ENCODE results near the gene PRSS38.

The PRSS38 gene

DNA sequence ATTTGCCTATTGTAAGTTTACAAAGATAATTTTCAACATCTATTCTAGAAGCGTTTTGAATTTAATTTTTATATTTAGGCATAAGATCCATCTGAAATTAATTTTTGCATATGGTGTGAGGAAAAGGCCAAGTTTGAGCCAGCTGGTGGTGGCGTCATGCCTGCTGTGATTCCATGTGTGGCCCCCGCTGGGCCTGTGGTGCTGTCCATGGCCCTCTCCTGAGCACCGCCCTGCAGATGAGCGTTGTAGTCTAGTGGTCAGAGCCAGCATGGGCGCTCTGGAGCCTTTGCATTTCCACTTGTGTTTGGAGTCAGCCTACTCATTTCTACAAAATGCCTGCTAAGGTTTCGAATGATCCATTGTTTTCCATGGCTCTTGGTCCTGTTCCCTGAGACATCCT is 22.7 kb downstream of the PRSS38 start:
- no peak overlapping the region for H3K9ac ChIP-seq
- H3K79me2 ChIP-seq = no peaks in the 10 kb centered on the region
- H3K36me3 ChIP-seq (ENCODE audit: control insufficient read depth, insufficient read depth, low read length) = no peaks in the 10 kb centered on the region
- no peak overlapping the region for H3K4me3 ChIP-seq (ENCODE audit: low read depth, low read length)
- H3K4me1 ChIP-seq = no peaks in the 10 kb centered on the region
- no peaks in the 10 kb centered on the region for H3K27me3 ChIP-seq (ENCODE audit: control insufficient read depth, insufficient read depth, low read length)
- no peak overlapping the region for H3K4me2 ChIP-seq (ENCODE audit: low read length)
- H3K9me3 ChIP-seq (ENCODE audit: control insufficient read depth, low read length) = no peaks in the 10 kb centered on the region
- H2AFZ ChIP-seq = no peak overlapping the region
- H3K27ac ChIP-seq = no peak overlapping the region
- TF ChIP-seq, protein P1, sequence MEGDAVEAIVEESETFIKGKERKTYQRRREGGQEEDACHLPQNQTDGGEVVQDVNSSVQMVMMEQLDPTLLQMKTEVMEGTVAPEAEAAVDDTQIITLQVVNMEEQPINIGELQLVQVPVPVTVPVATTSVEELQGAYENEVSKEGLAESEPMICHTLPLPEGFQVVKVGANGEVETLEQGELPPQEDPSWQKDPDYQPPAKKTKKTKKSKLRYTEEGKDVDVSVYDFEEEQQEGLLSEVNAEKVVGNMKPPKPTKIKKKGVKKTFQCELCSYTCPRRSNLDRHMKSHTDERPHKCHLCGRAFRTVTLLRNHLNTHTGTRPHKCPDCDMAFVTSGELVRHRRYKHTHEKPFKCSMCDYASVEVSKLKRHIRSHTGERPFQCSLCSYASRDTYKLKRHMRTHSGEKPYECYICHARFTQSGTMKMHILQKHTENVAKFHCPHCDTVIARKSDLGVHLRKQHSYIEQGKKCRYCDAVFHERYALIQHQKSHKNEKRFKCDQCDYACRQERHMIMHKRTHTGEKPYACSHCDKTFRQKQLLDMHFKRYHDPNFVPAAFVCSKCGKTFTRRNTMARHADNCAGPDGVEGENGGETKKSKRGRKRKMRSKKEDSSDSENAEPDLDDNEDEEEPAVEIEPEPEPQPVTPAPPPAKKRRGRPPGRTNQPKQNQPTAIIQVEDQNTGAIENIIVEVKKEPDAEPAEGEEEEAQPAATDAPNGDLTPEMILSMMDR (IDR thresholded peaks at IDR 0.05) = no peak

DNA sequence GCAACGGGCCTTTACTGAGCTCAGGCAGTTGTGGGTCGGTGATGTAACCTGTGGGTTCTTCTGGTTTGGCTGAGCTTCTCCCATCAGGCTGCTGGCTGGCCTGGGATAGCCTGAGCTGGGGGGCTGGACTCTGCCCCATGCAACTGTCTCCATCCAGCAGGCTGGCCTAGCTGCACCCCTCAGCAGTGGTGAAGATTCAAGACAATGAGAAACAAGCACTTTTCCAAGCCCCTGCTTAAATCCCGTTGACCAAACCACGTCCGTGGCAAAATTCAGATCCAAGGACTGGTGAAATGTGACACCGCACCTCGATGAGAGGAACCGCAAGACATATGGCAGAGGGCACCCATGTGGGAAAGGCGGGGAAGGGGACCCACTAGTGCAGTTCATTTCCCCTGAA is 25.6 kb downstream of the PRSS38 start:
- no peaks in the 10 kb centered on the region for H3K79me2 ChIP-seq
- no peak overlapping the region for H3K9ac ChIP-seq
- no peaks in the 10 kb centered on the region for H3K27me3 ChIP-seq (ENCODE audit: control insufficient read depth, insufficient read depth, low read length)
- no peaks in the 10 kb centered on the region for H3K9me3 ChIP-seq (ENCODE audit: control insufficient read depth, low read length)
- H3K4me2 ChIP-seq (ENCODE audit: low read length) = no peak overlapping the region
- H3K4me3 ChIP-seq (ENCODE audit: low read depth, low read length) = no peak overlapping the region
- H2AFZ ChIP-seq = no peak overlapping the region
- TF ChIP-seq, protein P1 (IDR thresholded peaks at IDR 0.05) = no peak
- H3K36me3 ChIP-seq (ENCODE audit: control insufficient read depth, insufficient read depth, low read length) = no peaks in the 10 kb centered on the region
- no peaks in the 10 kb centered on the region for H3K4me1 ChIP-seq
- H3K27ac ChIP-seq = no peak overlapping the region

DNA sequence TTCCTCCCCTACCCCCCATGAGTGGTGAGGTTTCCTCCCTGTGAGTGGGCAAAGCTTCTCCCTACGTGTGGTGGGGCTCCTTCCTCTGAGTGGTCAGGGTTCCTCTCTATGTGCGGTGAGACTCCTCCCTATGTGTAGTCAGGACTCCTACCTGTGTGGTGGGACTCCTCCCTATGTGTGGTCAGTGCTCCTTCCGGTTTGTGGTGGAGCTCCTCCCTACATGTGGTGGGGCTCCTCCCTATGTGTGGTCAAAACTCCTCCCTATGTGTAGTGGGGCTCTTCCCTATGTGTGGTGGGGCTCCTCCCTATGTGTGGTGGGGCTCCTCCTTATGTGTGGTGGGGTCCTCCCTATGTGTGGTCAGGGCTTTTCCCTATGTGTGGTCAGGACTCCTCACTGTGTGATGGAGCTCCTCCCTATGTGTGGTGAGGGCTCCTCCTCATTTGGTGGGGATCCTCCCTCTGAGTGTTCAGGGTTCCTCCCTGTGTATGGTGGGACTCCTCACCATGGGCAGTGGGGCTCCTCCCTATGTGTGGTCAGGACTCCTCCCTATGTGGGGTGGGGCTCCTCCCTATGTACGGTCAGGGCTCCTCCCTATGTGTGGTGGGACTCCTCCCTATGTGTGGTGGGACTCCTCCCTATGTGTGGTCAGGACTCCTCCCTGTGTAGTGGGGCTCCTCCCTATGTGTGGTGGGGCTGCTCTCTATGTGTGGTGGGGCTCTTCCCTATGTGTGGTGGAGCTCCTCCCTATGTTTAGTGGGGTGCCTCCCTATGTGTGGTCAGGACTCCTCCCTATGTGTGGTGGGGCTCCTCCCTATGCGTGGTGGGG is 29.1 kb downstream of the PRSS38 start:
- H3K4me2 ChIP-seq (ENCODE audit: low read length) = no peak overlapping the region
- H3K27ac ChIP-seq = no peak overlapping the region
- H3K9ac ChIP-seq = no peak overlapping the region
- H3K4me3 ChIP-seq (ENCODE audit: low read depth, low read length) = no peak overlapping the region
- H3K27me3 ChIP-seq (ENCODE audit: control insufficient read depth, insufficient read depth, low read length) = no peaks in the 10 kb centered on the region
- TF ChIP-seq, protein P1 (IDR thresholded peaks at IDR 0.05) = no peak
- no peaks in the 10 kb centered on the region for H3K79me2 ChIP-seq
- no peak overlapping the region for H2AFZ ChIP-seq
- no peaks in the 10 kb centered on the region for H3K36me3 ChIP-seq (ENCODE audit: control insufficient read depth, insufficient read depth, low read length)
- H3K9me3 ChIP-seq (ENCODE audit: control insufficient read depth, low read length) = no peaks in the 10 kb centered on the region
- no peaks in the 10 kb centered on the region for H3K4me1 ChIP-seq

DNA sequence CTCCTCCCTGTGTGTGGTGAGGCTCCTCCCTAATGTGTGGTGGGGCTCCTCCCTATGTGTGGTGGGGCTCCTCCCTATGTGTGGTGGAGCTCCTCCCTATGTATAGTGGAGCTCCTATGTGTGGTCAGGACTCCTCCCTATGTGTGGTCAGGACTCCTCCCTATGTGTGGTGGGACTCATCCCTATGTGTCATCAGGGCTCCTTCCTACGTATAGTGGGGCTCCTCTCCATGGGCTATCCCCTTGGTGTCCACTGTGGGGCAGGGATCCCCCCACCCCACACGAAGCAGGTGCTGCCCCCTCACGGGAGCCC is 29.6 kb downstream of the PRSS38 start:
- no peaks in the 10 kb centered on the region for H3K79me2 ChIP-seq
- no peaks in the 10 kb centered on the region for H3K9me3 ChIP-seq (ENCODE audit: control insufficient read depth, low read length)
- H3K4me2 ChIP-seq (ENCODE audit: low read length) = no peak overlapping the region
- TF ChIP-seq, protein P1 (IDR thresholded peaks at IDR 0.05) = no peak
- no peaks in the 10 kb centered on the region for H3K36me3 ChIP-seq (ENCODE audit: control insufficient read depth, insufficient read depth, low read length)
- no peaks in the 10 kb centered on the region for H3K4me1 ChIP-seq
- no peak overlapping the region for H3K4me3 ChIP-seq (ENCODE audit: low read depth, low read length)
- H3K27ac ChIP-seq = no peak overlapping the region
- no peak overlapping the region for H2AFZ ChIP-seq
- H3K27me3 ChIP-seq (ENCODE audit: control insufficient read depth, insufficient read depth, low read length) = no peaks in the 10 kb centered on the region
- H3K9ac ChIP-seq = no peak overlapping the region

DNA sequence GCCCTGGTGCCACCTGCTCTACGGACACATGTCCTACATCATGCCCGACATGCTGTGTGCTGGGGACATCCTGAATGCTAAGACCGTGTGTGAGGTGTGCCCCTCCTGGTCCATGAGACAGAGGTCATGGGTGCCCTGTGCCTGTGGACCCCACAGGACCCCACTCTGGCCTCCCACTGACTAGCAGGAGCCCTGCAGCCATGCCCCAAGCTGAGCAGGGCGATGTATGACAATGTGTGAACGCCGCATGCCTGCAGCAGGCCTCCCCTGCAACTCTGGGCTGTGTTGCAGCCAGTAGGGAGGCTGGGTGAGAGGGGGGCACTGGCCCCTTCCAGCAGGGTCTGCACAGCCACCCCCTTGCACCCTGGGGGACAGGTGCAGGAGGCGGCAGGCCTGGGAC is 30.0 kb downstream of the PRSS38 start:
- no peaks in the 10 kb centered on the region for H3K79me2 ChIP-seq
- H3K4me3 ChIP-seq (ENCODE audit: low read depth, low read length) = no peak overlapping the region
- H2AFZ ChIP-seq = no peak overlapping the region
- H3K9ac ChIP-seq = no peak overlapping the region
- H3K4me2 ChIP-seq (ENCODE audit: low read length) = no peak overlapping the region
- no peaks in the 10 kb centered on the region for H3K9me3 ChIP-seq (ENCODE audit: control insufficient read depth, low read length)
- no peaks in the 10 kb centered on the region for H3K27me3 ChIP-seq (ENCODE audit: control insufficient read depth, insufficient read depth, low read length)
- H3K36me3 ChIP-seq (ENCODE audit: control insufficient read depth, insufficient read depth, low read length) = no peaks in the 10 kb centered on the region
- TF ChIP-seq, protein P1 (IDR thresholded peaks at IDR 0.05) = no peak
- H3K4me1 ChIP-seq = no peaks in the 10 kb centered on the region
- H3K27ac ChIP-seq = no peak overlapping the region
